ENCODE measurements around the gene HOGA1.

The HOGA1 gene

DNA sequence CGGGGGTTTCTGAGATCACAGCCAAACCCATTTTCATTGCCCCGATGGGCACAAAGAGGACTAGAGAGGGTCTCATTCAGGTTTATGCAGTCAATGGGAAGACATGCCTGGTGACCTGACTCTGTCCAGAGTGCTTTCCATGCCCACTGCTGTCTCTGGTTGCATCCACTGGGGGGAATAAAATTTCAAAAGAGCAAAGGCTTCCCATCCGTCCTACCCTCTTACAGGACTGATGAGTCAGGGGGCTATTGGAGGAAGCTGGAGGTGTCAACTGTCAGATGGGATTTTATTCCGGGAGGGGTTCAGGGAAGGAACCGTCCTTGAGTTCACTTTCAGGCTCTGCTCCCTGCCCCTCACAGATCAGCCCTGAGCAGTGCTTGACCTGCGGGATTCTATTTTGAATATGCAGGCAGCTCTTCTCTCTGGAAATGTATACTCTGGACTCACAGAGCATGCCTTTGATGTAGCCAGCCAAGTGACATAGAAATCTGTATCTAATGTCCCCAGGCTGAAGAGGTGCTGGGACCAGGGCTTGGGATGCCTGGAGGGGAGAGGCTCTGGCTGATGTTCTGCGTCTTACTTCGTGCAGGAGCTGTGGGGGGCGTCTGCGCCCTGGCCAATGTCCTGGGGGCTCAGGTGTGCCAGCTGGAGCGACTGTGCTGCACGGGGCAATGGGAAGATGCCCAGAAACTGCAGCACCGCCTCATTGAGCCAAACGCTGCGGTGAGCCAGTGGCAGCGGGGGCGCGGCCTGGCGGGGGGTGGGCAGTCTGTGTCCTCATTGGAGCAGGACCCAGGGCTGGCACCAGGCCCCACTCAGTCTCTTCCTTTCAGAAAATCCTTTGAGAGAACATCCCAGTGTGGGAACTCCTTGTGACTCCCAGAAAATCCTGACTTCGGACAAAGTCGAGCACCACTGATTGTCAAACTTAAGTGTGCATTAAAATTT, 17.4 kb downstream of the HOGA1 start:
- TF ChIP-seq, protein P1, sequence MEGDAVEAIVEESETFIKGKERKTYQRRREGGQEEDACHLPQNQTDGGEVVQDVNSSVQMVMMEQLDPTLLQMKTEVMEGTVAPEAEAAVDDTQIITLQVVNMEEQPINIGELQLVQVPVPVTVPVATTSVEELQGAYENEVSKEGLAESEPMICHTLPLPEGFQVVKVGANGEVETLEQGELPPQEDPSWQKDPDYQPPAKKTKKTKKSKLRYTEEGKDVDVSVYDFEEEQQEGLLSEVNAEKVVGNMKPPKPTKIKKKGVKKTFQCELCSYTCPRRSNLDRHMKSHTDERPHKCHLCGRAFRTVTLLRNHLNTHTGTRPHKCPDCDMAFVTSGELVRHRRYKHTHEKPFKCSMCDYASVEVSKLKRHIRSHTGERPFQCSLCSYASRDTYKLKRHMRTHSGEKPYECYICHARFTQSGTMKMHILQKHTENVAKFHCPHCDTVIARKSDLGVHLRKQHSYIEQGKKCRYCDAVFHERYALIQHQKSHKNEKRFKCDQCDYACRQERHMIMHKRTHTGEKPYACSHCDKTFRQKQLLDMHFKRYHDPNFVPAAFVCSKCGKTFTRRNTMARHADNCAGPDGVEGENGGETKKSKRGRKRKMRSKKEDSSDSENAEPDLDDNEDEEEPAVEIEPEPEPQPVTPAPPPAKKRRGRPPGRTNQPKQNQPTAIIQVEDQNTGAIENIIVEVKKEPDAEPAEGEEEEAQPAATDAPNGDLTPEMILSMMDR (IDR thresholded peaks at IDR 0.05; ENCODE audit: extremely low read depth, insufficient read depth, missing control alignments) = no peak
- in situ Hi-C loops (cut with MboI; ENCODE audit: low pct_unique_long_range_greater_than_20kb, low sequenced_read_pairs, unreplicated experiment) = no loop called here
- DNase-seq (ENCODE audit: low spot score) = no peak

DNA sequence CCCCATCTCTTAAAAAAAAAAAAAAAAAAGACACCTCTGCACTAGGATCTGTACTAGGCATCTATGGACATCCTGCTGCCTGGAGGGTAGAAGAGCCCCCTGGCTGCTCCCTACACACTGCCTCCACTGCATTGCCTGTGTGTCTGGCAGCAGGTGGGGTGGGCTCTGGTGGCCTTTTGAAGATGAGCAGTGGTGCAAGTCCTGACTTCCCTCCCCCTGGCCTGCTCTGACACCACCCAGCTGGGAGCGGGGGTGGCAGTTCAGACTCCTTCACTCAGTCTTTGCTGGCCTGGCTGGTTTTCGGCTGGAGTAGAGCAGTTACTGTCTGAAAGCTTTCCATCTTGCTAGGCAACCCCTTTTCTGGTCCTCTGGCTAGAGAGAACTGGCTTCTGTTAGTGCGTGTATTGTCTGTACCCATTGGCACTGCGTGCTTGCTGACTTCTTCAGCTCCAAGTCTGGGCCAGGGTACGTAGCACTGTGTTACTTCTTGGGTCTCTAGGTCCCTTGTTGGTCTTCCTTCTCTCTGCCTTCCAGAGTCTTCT, 23.0 kb downstream of the HOGA1 start:
- in situ Hi-C loops (cut with MboI; ENCODE audit: low pct_unique_long_range_greater_than_20kb, low sequenced_read_pairs, unreplicated experiment) = no loop called here
- TF ChIP-seq, protein P1 (IDR thresholded peaks at IDR 0.05; ENCODE audit: extremely low read depth, insufficient read depth, missing control alignments) = no peak
- no peak for DNase-seq (ENCODE audit: low spot score)

DNA sequence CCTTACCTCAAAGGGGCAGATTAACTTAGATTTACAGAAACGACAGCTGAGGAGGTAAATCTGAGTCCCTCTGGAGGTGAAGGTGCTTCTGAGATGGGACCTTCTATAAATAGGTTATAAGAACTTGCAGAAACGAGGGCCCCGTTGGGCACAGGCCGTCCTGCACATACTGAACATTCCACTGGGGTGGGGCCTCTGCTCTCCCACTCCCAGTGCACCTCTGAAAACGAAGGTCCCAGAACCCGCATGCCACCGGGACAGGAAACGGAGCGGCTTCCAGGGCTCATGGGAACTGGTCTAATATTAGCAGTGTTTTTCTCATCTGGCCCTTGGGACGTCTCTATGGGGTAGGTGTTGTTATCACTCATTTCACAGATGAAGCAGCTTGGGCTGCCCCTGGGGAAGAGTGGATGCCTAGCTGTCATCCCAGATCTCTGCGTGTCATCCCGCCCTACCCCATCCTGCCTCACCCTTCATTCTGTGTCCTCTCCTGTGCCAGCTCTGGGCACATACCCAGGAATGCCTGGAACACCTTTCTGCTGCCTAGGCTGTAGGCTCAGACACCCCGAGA, 24.9 kb downstream of the HOGA1 start:
- in situ Hi-C loops (cut with MboI; ENCODE audit: low pct_unique_long_range_greater_than_20kb, low sequenced_read_pairs, unreplicated experiment) = no loop called here
- no peak for DNase-seq (ENCODE audit: low spot score)
- TF ChIP-seq, protein P1 (IDR thresholded peaks at IDR 0.05; ENCODE audit: extremely low read depth, insufficient read depth, missing control alignments) = no peak

- in situ Hi-C loops (cut with MboI; ENCODE audit: low pct_unique_long_range_greater_than_20kb, low sequenced_read_pairs, unreplicated experiment) = no loop called here
- DNase-seq (ENCODE audit: low spot score) = no peak
- TF ChIP-seq, protein P1 (IDR thresholded peaks at IDR 0.05; ENCODE audit: extremely low read depth, insufficient read depth, missing control alignments) = no peak
These were observed 27.3 kb downstream of the HOGA1 start for GRCh38 chr10:97611473-97611872.

- TF ChIP-seq, protein P1 (IDR thresholded peaks at IDR 0.05; ENCODE audit: extremely low read depth, insufficient read depth, missing control alignments) = peak; percentile 23
- DNase-seq (ENCODE audit: low spot score) = peak; percentile 49
- in situ Hi-C loops (cut with MboI; ENCODE audit: low pct_unique_long_range_greater_than_20kb, low sequenced_read_pairs, unreplicated experiment) = no loop called here
These were observed 28.2 kb downstream of the HOGA1 start for GRCh38 chr10:97612386-97612785.

DNA sequence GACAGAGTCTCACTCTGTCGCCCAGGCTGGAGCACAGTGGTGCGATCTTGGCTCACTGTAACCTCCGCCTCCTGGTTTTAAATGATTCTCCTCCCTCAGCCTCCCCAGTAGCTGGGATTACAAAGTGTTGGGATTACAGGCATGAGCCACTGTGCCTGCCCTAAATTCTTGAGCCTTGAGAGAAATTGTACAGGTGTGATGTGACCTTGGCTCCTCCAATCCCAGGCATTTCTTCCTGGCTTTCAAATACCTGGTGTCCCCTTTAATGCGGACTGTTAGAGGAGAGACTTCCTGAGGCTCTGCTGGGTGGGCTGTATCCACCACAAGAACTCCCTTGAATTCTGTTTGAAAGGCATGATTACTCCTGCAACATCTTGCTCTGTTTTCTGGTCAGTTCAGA, 34.1 kb downstream of the HOGA1 start:
- in situ Hi-C loops (cut with MboI; ENCODE audit: low pct_unique_long_range_greater_than_20kb, low sequenced_read_pairs, unreplicated experiment) = no loop called here
- DNase-seq (ENCODE audit: low spot score) = no peak
- TF ChIP-seq, protein P1 (IDR thresholded peaks at IDR 0.05; ENCODE audit: extremely low read depth, insufficient read depth, missing control alignments) = no peak
